ELR (cell line): ENCODE data around the gene PHOSPHO1.
"Not testable (repeated sequence)": the region's sequence is repeated elsewhere in the genome, so short reads cannot be mapped to it uniquely, and the experiment has no call there.

ENCODE experiments used
- DNase-seq: peaks from one replicate; pipeline ENCODE4 v3.0.0-alpha.2; 2015; ENCODE audit warnings: low read depth

Gene PHOSPHO1

GRCh38 chr17:49230636-49231562 lies at the start of gene PHOSPHO1:
PHOSPHO1 (minus strand) TSS chr17:49230787; CDS start chr17:49226691, 4,096 bp downstream.
- peak; percentile 90 for DNase-seq

- no peak for DNase-seq
These were observed 49.5 kb upstream of the PHOSPHO1 start for GRCh38 chr17:49280061-49280460.

- DNase-seq = not testable (repeated sequence)
These were observed 48.9 kb upstream of the PHOSPHO1 start for GRCh38 chr17:49279263-49280015.

- no peak for DNase-seq
These were observed 47.5 kb upstream of the PHOSPHO1 start for GRCh38 chr17:49278076-49278475.

- DNase-seq = no peak
These were observed 47.1 kb upstream of the PHOSPHO1 start for GRCh38 chr17:49277638-49278037.

- not testable (repeated sequence) for DNase-seq
These were observed 45.4 kb upstream of the PHOSPHO1 start for GRCh38 chr17:49275981-49276380.

- no peak for DNase-seq
These were observed 38.8 kb upstream of the PHOSPHO1 start for GRCh38 chr17:49269356-49269755.

GRCh38 chr17:49267912-49268311 lies 37.3 kb upstream of the PHOSPHO1 start:
- DNase-seq = no peak

GRCh38 chr17:49266233-49266632 lies 35.6 kb upstream of the PHOSPHO1 start:
- no peak for DNase-seq

- not testable (repeated sequence) for DNase-seq
These were observed 31.0 kb upstream of the PHOSPHO1 start for GRCh38 chr17:49261540-49261939.

- DNase-seq = no peak
These were observed 30.3 kb upstream of the PHOSPHO1 start for GRCh38 chr17:49260817-49261291.

- peak; percentile 96 for DNase-seq
These were observed 29.6 kb upstream of the PHOSPHO1 start for GRCh38 chr17:49260011-49260816.

- peak; percentile 6 for DNase-seq
These were observed 29.1 kb upstream of the PHOSPHO1 start for GRCh38 chr17:49259663-49260010.

GRCh38 chr17:49258394-49258793 lies 27.8 kb upstream of the PHOSPHO1 start:
- peak; percentile 39 for DNase-seq

- no peak for DNase-seq
These were observed 24.5 kb upstream of the PHOSPHO1 start for GRCh38 chr17:49255125-49255524.

- DNase-seq = no peak
These were observed 23.5 kb upstream of the PHOSPHO1 start for GRCh38 chr17:49254066-49254465.

- DNase-seq = peak; percentile 65
These were observed 21.6 kb upstream of the PHOSPHO1 start for GRCh38 chr17:49252148-49252695.

GRCh38 chr17:49249890-49250522 lies 19.4 kb upstream of the PHOSPHO1 start:
- DNase-seq = no peak

- DNase-seq = peak; percentile 55
These were observed 18.8 kb upstream of the PHOSPHO1 start for GRCh38 chr17:49249292-49249794.

- DNase-seq = no peak
These were observed 17.4 kb upstream of the PHOSPHO1 start for GRCh38 chr17:49247944-49248343.

GRCh38 chr17:49244839-49245238 lies 14.3 kb upstream of the PHOSPHO1 start:
- DNase-seq = no peak
